ENCODE data around the gene OAT. TPM values are rescaled to one million over a fixed set of nuclear protein-coding genes. Genes with fewer than 3 reads are reported as not detected.

Gene OAT
- total RNA-seq, 1 experiment from 2014 or later: 79.8 TPM

DNA sequence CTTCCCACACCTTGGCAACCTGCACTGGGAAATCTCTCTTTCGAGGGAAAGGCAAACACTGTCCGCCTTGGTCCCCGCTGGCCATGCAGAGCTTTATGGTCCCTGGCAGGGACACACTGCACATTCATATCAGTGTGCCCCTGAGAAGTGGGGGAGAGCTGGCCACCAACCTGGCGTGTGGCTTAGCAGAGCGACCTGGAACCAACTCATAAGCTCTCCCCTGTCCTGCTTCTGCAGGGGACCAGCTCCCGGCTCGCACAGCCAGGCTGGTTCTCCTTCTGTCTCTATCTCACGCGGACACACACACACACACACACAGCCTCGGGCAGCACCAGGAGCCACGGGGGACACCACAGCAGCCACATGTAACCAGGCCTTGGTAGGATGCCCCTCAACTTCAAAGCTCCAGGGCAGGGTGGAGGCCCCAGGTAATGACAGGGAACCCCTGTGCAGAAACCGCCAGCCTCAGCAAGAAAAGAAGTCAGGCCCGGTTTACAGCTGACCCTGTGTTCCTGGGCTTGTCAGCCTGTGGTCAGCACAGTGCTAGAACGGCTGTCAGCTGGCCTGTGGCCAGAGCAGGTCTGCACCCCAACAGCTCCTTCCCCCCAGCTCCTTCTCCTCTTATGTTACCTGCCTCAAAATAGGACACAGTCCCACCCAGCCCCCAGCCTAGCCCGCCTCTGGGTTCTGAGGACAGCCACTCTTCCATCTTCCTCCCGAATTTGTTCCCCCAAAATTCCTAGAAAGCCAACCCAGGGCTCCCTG is 69.3 kb downstream of the OAT start:
- no peak for ATAC-seq
- no TSS peak for BruUV-seq (replicated peaks)
- no peak overlapping the region for H2AFZ ChIP-seq (ENCODE audit: low read length)
- TF ChIP-seq EZH2phosphoT487 (IDR thresholded peaks at IDR 0.05; ENCODE audit: borderline replicate concordance, low read length) (no peak), EZH2 (IDR thresholded peaks at IDR 0.05; ENCODE audit: low read length, unreplicated experiment) (no peak)
- TF ChIP-seq, protein P1, sequence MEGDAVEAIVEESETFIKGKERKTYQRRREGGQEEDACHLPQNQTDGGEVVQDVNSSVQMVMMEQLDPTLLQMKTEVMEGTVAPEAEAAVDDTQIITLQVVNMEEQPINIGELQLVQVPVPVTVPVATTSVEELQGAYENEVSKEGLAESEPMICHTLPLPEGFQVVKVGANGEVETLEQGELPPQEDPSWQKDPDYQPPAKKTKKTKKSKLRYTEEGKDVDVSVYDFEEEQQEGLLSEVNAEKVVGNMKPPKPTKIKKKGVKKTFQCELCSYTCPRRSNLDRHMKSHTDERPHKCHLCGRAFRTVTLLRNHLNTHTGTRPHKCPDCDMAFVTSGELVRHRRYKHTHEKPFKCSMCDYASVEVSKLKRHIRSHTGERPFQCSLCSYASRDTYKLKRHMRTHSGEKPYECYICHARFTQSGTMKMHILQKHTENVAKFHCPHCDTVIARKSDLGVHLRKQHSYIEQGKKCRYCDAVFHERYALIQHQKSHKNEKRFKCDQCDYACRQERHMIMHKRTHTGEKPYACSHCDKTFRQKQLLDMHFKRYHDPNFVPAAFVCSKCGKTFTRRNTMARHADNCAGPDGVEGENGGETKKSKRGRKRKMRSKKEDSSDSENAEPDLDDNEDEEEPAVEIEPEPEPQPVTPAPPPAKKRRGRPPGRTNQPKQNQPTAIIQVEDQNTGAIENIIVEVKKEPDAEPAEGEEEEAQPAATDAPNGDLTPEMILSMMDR (conservative IDR thresholded peaks at IDR 0.05; ENCODE audit: low read depth, low read length): no peak
- no peak for DNase-seq
- no peaks in the 10 kb centered on the region for H3K27me3 ChIP-seq (ENCODE audit: low read length)
- H3K9ac ChIP-seq (ENCODE audit: low read length): no peak overlapping the region
- H3K36me3 ChIP-seq (ENCODE audit: low read depth, low read length): no peaks in the 10 kb centered on the region
- intact Hi-C loops (cut with micrococcal nuclease): no loop called here
- POLR2A ChIA-PET (ENCODE audit: unreplicated experiment): no interaction called here
- H4K20me1 ChIP-seq (ENCODE audit: low read length): no peaks in the 10 kb centered on the region
- H3K9me3 ChIP-seq (ENCODE audit: low read length): no peaks in the 10 kb centered on the region
- no peaks in the 10 kb centered on the region for H3F3A ChIP-seq (ENCODE audit: low read length, unreplicated experiment)
- no peak overlapping the region for H3K4me2 ChIP-seq (ENCODE audit: low read length)
- H3K27ac ChIP-seq (ENCODE audit: low read length): no peak overlapping the region
- H3K4me3 ChIP-seq (ENCODE audit: low read length): no peak overlapping the region
- H3K9me2 ChIP-seq (replicated peaks; ENCODE audit: low read length): no peaks in the 10 kb centered on the region
- H3K79me2 ChIP-seq (ENCODE audit: low read length): no peaks in the 10 kb centered on the region
- CTCF ChIA-PET: no interaction called here
- no peaks in the 10 kb centered on the region for H3K4me1 ChIP-seq (ENCODE audit: insufficient read depth, low read length)

DNA sequence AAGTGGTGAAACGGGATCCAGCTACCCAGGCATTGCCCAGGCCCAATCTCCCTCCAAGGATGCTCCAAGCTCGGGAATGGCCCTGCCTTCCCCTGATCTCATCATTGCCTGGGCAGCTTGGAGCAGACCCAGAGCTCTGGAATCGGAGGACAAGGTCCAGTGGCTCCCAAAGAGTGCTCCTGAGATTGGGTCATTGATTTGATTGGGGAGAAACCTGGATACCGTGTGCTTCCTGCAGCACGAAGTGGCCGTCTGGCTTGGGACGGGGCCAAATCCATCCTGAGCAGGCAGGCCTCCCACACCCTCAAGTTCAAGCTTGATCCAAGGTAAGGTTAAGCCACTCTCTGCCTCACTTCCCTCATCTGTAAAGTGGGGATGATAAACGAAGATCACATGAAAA is 69.9 kb downstream of the OAT start:
- intact Hi-C loops (cut with micrococcal nuclease): no loop called here
- no TSS peak for BruUV-seq (replicated peaks)
- H3K36me3 ChIP-seq (ENCODE audit: low read depth, low read length): no peaks in the 10 kb centered on the region
- no peak overlapping the region for H3K4me2 ChIP-seq (ENCODE audit: low read length)
- no peaks in the 10 kb centered on the region for H3K79me2 ChIP-seq (ENCODE audit: low read length)
- H3K27me3 ChIP-seq (ENCODE audit: low read length): no peaks in the 10 kb centered on the region
- CTCF ChIA-PET: no interaction called here
- POLR2A ChIA-PET (ENCODE audit: unreplicated experiment): no interaction called here
- no peak for ATAC-seq
- TF ChIP-seq EZH2 (IDR thresholded peaks at IDR 0.05; ENCODE audit: low read length, unreplicated experiment): no peak
- TF ChIP-seq, protein P1 (conservative IDR thresholded peaks at IDR 0.05; ENCODE audit: low read depth, low read length): no peak
- TF ChIP-seq EZH2phosphoT487 (IDR thresholded peaks at IDR 0.05; ENCODE audit: borderline replicate concordance, low read length): no peak
- no peaks in the 10 kb centered on the region for H3K4me1 ChIP-seq (ENCODE audit: insufficient read depth, low read length)
- no peak overlapping the region for H3K27ac ChIP-seq (ENCODE audit: low read length)
- no peaks in the 10 kb centered on the region for H3K9me3 ChIP-seq (ENCODE audit: low read length)
- H3K4me3 ChIP-seq (ENCODE audit: low read length): no peak overlapping the region
- no peaks in the 10 kb centered on the region for H4K20me1 ChIP-seq (ENCODE audit: low read length)
- no peak for DNase-seq
- H2AFZ ChIP-seq (ENCODE audit: low read length): no peak overlapping the region
- H3K9me2 ChIP-seq (replicated peaks; ENCODE audit: low read length): no peaks in the 10 kb centered on the region
- no peak overlapping the region for H3K9ac ChIP-seq (ENCODE audit: low read length)
- no peaks in the 10 kb centered on the region for H3F3A ChIP-seq (ENCODE audit: low read length, unreplicated experiment)

DNA sequence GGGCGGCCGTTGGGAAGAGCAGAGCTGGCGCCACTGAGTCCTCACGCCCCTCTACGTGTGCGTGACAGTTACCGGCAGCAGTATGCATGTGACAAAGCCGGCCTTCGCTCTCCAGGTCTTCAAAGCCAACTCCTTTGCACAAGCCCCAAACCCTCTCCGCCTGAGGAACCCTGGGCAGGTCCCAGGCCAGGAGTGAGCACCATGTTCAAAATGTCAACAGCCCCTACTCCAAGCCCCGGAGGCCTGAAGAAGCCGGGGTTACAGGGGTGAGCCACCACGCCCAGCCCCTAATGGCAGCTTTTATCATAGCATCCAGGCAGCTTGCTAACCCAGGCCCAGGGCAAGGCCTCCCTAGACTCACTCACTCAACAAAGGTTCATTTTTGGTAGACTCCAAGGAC is 70.8 kb downstream of the OAT start:
- no peaks in the 10 kb centered on the region for H3K9me3 ChIP-seq (ENCODE audit: low read length)
- H3K27me3 ChIP-seq (ENCODE audit: low read length): no peaks in the 10 kb centered on the region
- ChIA-PET CTCF (no interaction called here), POLR2A (ENCODE audit: unreplicated experiment) (no interaction called here)
- H4K20me1 ChIP-seq (ENCODE audit: low read length): no peaks in the 10 kb centered on the region
- no peak overlapping the region for H3K9ac ChIP-seq (ENCODE audit: low read length)
- no peaks in the 10 kb centered on the region for H3K79me2 ChIP-seq (ENCODE audit: low read length)
- intact Hi-C loops (cut with micrococcal nuclease): no loop called here
- no peak for DNase-seq
- no peaks in the 10 kb centered on the region for H3K36me3 ChIP-seq (ENCODE audit: low read depth, low read length)
- ATAC-seq: no peak
- no peak overlapping the region for H2AFZ ChIP-seq (ENCODE audit: low read length)
- H3K9me2 ChIP-seq (replicated peaks; ENCODE audit: low read length): no peaks in the 10 kb centered on the region
- no peaks in the 10 kb centered on the region for H3K4me1 ChIP-seq (ENCODE audit: insufficient read depth, low read length)
- H3F3A ChIP-seq (ENCODE audit: low read length, unreplicated experiment): no peaks in the 10 kb centered on the region
- H3K27ac ChIP-seq (ENCODE audit: low read length): no peak overlapping the region
- no peak for TF ChIP-seq EZH2phosphoT487 (IDR thresholded peaks at IDR 0.05; ENCODE audit: borderline replicate concordance, low read length)
- TF ChIP-seq EZH2 (IDR thresholded peaks at IDR 0.05; ENCODE audit: low read length, unreplicated experiment): no peak
- no peak overlapping the region for H3K4me3 ChIP-seq (ENCODE audit: low read length)
- no peak overlapping the region for H3K4me2 ChIP-seq (ENCODE audit: low read length)
- no TSS peak for BruUV-seq (replicated peaks)

Other genes starting within 250 kb of the OAT start
- gene NKX1-2, start 31.1 kb upstream of the OAT start, total RNA-seq (2014; rRNA removed): 0.36 and 0.86 TPM in 2 replicates
- gene LHPP, start 42.9 kb upstream of the OAT start, total RNA-seq (2014; rRNA removed): 6.6 and 13.5 TPM in 2 replicates

All from PC-3 (cell line).